AG08395 (cell line): ENCODE data around the gene NKAIN2.

Source experiments
- DNase-seq: peaks from one replicate; pipeline ENCODE4 v3.0.0; 2012; ENCODE audit warnings: mixed read lengths, low spot score

NKAIN2 gene

GRCh38 chr6:124825564-124825963, 1021.9 kb downstream of the NKAIN2 start:
- no peak for DNase-seq

DNA sequence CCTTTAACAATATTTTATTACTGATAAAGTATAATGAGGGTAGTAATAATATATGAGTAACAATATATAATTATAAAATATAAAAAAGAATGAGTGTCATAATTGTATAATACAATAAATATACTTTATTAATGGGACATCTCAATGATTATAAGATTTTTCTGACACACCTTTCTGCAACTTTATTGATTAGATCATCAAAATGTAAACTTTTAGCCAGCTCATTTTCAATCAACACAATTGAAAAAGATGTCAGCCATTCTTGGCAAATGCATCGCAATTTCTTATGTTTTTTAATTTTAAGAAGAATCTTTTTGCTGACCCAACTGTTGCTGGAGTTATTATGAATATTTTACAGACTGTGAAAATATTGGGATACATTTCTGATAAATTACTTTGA, 1026.2 kb downstream of the NKAIN2 start:
- DNase-seq = no peak

DNA sequence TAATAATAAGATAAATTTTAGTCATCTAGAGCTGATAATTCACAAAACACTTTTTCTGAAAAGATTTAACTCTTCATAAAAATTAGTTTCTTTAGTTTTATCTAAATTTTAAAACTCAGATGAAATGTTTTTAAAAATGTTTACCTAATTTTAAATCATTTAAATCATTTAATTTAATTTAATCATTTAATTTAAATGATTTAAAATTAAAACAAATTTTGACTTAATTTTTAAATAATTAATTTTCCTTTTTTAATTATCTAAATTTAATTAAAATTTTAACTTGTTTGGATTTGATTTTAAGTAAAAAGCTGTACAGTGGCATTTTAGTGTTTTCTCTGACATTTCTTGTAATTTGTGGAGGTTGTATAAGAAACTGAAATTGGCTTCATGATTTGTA, 1026.8 kb downstream of the NKAIN2 start:
- DNase-seq = no peak

DNA sequence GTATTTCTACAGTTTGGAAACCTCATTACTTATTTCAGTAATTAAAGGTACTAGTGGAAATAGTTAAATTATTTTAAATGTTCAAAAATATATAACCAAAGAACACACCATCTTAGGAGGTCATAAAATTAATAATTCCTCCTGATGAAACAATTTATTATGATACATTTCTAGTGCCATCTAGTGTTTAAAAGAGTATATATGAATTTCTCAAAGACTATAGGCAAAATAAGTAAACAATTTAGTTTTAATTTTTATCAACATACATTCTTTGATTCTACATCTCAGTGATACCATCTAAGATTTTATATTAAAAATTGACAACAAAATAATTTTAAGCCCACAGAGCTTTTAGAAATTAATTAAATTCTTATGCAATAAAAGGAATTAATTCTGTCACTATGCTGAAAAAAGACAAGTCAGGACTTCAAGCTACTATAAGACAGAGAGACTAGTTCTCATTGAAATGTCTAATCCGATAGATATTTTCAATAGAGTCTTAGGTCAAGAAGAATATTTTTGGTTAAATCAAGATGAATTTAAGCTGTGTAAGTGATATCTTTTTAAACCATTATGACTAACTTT, 1050.8 kb downstream of the NKAIN2 start:
- DNase-seq = no peak

DNA sequence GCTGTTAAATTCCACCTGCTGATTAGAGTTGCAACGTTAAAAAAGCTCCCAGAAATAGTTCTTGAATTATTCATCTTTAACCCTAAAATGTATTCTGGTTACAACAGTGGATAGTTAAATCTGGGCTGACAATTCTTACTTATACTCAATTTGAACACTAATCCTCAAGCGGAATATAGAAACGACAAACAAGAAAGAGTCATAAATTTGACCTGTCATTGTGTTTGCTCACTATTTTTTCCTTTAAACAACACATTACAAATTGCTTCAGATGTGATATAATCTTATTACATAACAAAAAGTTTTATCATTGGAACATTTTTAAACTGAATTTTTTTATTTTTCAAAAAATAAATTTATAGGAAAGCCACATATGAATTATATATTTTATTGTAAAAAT, 1054.1 kb downstream of the NKAIN2 start:
- no peak for DNase-seq

DNA sequence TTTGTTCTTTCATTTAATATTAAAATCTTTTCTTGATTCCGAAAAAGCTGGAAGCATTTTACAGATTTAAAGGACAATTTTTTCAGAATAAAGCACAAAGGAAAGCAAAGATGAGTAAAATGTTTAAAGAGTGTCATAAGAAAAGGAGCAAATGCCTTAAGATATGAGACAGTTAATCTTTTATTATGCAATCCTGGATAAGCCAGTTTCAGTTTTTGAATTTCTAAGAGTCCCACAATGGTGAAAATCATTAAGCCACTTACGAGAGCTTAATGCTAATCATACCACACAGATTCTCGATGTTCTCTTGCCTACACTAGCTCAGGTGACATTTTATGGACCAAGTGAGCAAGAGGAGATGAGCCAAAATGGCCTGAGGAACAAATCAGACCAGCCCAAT, 1054.9 kb downstream of the NKAIN2 start:
- no peak for DNase-seq

DNA sequence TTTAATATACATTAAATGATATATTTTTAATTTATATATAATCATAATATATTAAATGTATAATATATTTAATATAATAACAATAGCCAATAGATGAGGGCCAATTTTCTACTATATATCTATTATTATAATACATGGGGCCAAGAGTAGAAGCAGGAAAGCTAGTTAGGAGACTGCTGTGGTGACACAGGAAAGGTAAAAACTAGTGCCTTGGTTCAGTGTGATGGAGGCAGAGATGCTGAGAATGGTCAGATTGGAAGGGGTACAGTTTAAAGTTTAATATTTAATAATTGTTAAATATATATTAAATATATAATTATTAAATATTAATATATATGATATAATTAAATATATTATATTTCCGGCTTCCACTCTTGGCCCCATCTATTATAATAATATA, 1055.7 kb downstream of the NKAIN2 start:
- no peak for DNase-seq

DNA sequence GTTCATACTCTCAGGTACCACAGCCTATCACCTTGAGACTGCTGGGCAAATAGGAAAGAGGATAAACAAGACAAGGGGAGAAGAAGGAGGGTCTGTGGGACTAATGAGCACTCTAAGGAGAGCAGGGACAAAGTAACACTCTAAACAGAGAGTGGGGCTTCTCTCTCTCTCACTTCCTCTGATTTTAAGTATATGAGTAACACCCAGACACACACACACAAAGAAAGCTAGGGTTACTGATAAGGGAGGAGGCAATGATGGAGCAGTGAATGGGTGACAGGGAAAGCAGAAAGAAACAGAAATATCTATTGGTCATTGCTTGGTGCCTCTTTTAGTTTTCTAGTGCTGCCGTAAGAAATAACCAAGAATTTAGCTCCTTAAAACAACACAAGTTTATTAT, 1062.4 kb downstream of the NKAIN2 start:
- DNase-seq = no peak

DNA sequence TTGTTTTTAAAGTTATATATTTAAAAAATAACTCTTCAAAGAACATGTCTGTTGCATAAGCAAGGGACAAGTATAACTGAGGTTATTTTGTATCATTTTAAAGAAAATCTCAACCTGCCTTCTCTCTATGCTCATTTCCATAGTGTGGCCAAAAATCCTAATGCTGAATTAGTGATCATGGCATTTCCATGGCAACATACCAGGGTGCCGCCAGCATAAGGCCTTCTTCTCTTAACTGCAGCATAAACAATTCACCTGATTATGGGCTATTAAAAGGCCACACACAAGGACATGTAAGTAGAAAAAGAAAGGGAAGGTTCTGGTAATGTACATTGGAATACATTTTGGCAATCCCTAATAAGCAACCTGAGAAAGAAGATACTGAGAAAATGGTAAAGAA, 1063.5 kb downstream of the NKAIN2 start:
- no peak for DNase-seq

DNA sequence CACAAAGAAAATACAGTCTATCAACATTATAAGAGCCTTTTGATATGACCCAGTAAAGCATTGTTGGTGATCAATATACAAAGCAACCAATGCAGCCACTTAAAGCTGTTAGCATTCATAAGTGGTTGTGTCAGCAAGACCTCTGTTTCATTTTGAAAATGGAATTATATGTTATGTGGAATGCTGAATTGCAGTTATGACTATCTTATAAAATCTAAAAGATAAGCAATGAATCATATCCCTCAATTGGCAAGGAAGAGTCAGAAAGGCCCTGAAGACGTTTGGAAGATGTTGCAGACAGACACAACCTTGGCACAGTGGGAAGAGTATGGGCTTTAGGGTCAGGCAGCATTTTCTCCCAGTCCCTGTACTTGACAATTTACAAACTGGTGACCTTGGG, 1064.8 kb downstream of the NKAIN2 start:
- no peak for DNase-seq

DNA sequence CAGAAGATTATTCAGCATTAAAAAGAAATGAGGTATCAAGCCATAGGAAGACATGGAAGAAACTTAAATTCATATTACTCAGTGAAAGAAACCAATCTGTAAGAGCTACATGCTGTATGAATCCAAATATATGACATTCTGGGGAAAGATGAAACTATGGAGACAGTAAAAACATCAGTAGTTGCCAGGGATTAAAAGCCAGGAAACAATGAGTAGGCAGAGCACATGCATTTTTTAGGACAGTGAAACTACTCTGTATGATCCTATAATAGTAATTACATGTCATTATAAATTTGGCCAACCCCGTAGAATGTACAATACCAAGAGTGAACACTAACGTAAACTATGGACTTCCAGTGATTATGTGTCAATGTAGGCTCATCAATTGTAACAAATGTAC, 1065.8 kb downstream of the NKAIN2 start:
- no peak for DNase-seq

- DNase-seq = peak; percentile 41
Observed at GRCh38 chr6:124870611-124871459, 1067.2 kb downstream of the NKAIN2 start.

DNA sequence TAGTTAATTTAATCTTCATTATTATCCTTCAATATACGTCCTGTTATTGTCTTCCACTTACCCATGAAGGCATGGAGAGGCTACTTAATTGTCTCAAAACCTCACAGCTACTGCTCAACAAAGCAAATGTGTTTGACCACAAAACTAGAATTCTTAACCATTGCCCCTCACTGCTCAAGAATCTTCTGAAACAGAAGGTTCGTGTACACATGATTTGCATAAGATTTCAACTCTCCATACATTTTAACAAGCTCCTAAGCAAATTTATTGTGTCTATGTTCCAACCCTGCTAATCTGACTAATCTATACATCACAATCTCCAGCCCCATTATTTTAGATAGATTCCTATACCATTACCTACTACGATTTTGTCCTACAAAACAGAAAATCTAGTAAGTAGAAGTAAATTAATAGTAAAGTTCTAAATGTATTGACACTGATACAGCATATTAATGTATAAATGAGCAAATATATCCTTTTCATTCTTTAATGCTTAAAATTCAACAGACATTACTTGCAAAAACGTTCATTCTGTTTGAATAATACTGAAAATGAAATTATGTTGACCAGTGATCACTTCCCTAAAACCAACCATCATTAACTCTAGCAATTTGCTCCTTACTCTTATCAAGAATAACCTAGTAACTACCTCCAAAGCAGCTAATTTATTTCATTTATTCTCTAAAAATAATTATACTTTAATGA, 1068.8 kb downstream of the NKAIN2 start:
- DNase-seq = no peak

DNA sequence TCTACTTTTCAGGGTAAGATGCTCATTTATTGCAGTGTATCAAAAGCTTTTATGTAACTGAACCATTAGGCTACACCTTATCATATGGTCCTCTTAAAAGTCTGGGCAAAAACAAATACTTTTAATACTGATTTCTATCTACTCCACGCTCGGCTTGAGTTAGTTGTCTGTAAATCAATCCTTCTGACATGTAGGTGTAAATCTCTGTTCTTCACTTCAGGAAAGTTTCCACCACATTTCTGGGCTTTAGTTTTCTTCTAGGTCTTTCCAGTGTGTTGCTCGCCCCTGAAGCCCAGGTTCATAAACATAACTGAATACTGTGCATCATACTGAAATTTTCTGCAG, 1069.4 kb downstream of the NKAIN2 start:
- DNase-seq = no peak
